Mesendoderm (in vitro differentiated cells): ENCODE measurements around the gene SLC35F1.

ENCODE experiments used
- DNase-seq: peaks from one replicate; pipeline ENCODE4 v3.0.0; 2013
- H2AK5ac ChIP-seq: 2 replicates; pipeline ENCODE4 v1.6.1; 2013; ENCODE audit warnings: low read length, inconsistent platforms
- H2BK120ac ChIP-seq: 2 replicates; pipeline ENCODE4 v1.6.1; 2013; ENCODE audit warnings: low read depth, mild to moderate bottlenecking, low read length, moderate library complexity, mixed read lengths
- H2BK15ac ChIP-seq: replicated peaks from 2 replicates; pipeline ENCODE4 v1.6.1; 2013; ENCODE audit warnings: low read depth, mild to moderate bottlenecking, moderate library complexity
- H2BK5ac ChIP-seq: 2 replicates; pipeline ENCODE4 v1.6.1; 2013; ENCODE audit warnings: low read length, inconsistent platforms
- H3K18ac ChIP-seq: 2 replicates; pipeline ENCODE4 v1.6.1; 2013; ENCODE audit warnings: mild to moderate bottlenecking, low read length, mixed read lengths
- H3K23ac ChIP-seq: one replicate; pipeline ENCODE4 v1.6.1; 2013; ENCODE audit warnings: low read length
- H3K27ac ChIP-seq: 2 replicates; pipeline ENCODE4 v1.5.1; 2013; ENCODE audit warnings: low read depth, mild to moderate bottlenecking, inconsistent platforms, low read length, moderate library complexity
- H3K27me3 ChIP-seq: 2 replicates; pipeline ENCODE4 v1.6.1; 2013; ENCODE audit warnings: low read length, control low read depth, mild to moderate bottlenecking, inconsistent platforms; ENCODE audit not compliant: insufficient read depth, poor library complexity
- H3K36me3 ChIP-seq: 2 replicates; pipeline ENCODE4 v1.6.1; 2013; ENCODE audit warnings: low read length, inconsistent platforms; ENCODE audit not compliant: control insufficient read depth, insufficient read depth
- H3K4ac ChIP-seq: one replicate; pipeline ENCODE4 v1.6.1; 2013; ENCODE audit warnings: low read depth, mild to moderate bottlenecking, low read length, moderate library complexity
- H3K4me1 ChIP-seq: 2 replicates; pipeline ENCODE4 v1.6.1; 2013; ENCODE audit warnings: low read depth, low read length, inconsistent platforms; ENCODE audit not compliant: control insufficient read depth
- H3K4me2 ChIP-seq: 2 replicates; pipeline ENCODE4 v1.6.1; 2013; ENCODE audit warnings: low read length
- H3K4me3 ChIP-seq: 2 replicates; pipeline ENCODE4 v1.5.1; 2013; ENCODE audit warnings: mild to moderate bottlenecking, low read length
- H3K56ac ChIP-seq: one replicate; pipeline ENCODE4 v1.6.1; 2013; ENCODE audit warnings: low read length
- H3K79me1 ChIP-seq: 2 replicates; pipeline ENCODE4 v1.6.1; 2013; ENCODE audit warnings: low read length, inconsistent platforms
- H3K79me2 ChIP-seq: 2 replicates; pipeline ENCODE4 v1.6.1; 2013; ENCODE audit warnings: mild to moderate bottlenecking, low read length; ENCODE audit not compliant: control insufficient read depth, insufficient read depth
- H3K9ac ChIP-seq: 2 replicates; pipeline ENCODE4 v1.6.1; 2013; ENCODE audit warnings: low read length, inconsistent platforms
- H4K5ac ChIP-seq: one replicate; pipeline ENCODE4 v1.6.1; 2013; ENCODE audit warnings: low read length
- H4K8ac ChIP-seq: one replicate; pipeline ENCODE4 v1.6.1; 2013; ENCODE audit warnings: low read depth, mild to moderate bottlenecking, control low read depth, low read length, moderate library complexity
- WGBS: extraction: QIAGEN DNeasy Blood & Tissue Kit; methylation state at CpG from one replicate; pipeline ENCODE4 v1.1.7; 2013; ENCODE audit warnings: low lambda C conversion rate, missing lambda C conversion rate; ENCODE audit not compliant: insufficient coverage; ENCODE audit errors: extremely low coverage; 5-methylcytosine and 5-hydroxymethylcytosine counted together

SLC35F1 gene

DNA sequence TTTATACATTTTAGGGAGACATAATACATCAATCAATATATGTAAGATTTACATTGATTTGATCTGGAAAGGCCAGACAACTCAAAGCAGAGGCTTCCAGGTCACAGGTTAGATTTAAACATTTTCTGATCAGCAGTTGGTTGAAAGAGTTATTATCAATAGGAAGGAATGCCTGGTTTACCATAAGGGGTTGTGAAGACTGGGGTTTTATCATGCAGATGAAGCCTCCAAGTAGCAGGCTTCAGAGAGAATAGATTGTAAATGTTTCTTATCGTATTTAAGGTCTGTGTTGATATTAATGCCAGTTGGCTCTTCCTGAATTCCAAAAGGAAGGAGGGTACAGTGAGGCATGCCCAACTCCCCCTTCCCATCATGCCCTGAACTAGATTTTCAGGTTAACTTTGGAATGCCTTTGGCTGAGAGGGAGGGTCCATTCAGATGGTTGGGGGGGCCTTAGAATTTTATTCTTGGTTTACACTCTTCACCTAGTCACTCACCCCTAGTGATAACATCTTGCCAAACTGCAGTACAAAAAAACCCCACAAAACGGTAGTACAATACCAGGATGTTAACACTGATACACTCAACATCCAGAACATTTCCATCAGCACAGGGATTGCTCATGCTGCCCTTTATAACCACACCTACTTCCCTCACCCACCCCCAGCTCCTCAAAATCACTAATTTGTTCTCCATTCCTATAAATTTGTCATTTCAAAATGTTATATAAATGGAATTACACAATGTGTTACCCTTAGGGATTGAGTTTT lies 381.5 kb downstream of the SLC35F1 start:
- no peak overlapping the region for H3K4me2 ChIP-seq

GRCh38 chr6:118292558-118292957 lies 385.5 kb downstream of the SLC35F1 start:
- Histone ChIP-seq H3K56ac (no peak overlapping the region), H2BK15ac (no peak overlapping the region), H3K4me1 (no peaks in the 10 kb centered on the region), H2BK5ac (no peak overlapping the region), H2AK5ac (no peak overlapping the region), H3K36me3 (no peaks in the 10 kb centered on the region), H3K4ac (no peak overlapping the region), H3K4me2 (no peak overlapping the region), H3K4me3 (no peak overlapping the region), H4K5ac (no peak overlapping the region), H3K18ac (no peak overlapping the region), H3K27me3 (no peaks in the 10 kb centered on the region), H4K8ac (no peak overlapping the region), H3K79me2 (no peaks in the 10 kb centered on the region), H2BK120ac (no peak overlapping the region), H3K27ac (no peak overlapping the region), H3K23ac (no peak overlapping the region), H3K9ac (no peak overlapping the region), H3K79me1 (no peaks in the 10 kb centered on the region)
- no peak for DNase-seq
- no CpG with 5 or more reads among the region's 4 CpGs for whole genome bisulfite sequencing

More for the DNA sequence above, 381.5 kb downstream of the SLC35F1 start:
- Histone ChIP-seq H3K23ac (no peak overlapping the region), H3K9ac (no peak overlapping the region), H2BK15ac (no peak overlapping the region), H4K8ac (no peak overlapping the region), H3K27ac (no peak overlapping the region), H3K4me3 (no peak overlapping the region), H3K79me1 (no peaks in the 10 kb centered on the region), H3K4ac (no peak overlapping the region), H2BK5ac (no peak overlapping the region), H3K18ac (no peak overlapping the region), H3K4me1 (no peaks in the 10 kb centered on the region), H2BK120ac (no peak overlapping the region), H3K79me2 (no peaks in the 10 kb centered on the region), H3K36me3 (no peaks in the 10 kb centered on the region), H3K56ac (no peak overlapping the region), H3K27me3 (no peaks in the 10 kb centered on the region), H2AK5ac (no peak overlapping the region), H4K5ac (no peak overlapping the region)
- no CpG with 5 or more reads among the region's 2 CpGs for WGBS
- peak; percentile 8 for DNase-seq

DNA sequence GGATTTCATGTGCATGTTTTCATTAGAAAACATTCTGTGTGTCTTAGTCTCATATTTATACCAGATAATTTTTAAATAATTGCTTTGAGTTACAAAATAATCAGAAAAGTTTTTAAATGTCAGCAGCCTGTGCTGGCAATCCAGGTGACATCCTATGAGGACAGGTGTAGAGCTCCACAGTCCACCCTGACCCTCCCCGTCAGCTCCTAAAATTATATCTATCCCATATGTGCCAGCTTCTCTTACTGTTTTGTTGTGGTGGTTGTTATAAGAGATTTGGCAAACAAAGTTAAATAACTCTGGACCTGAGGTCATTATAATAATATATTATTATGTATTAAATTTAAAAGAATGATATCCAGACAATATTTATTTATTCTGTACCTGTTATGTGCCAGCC lies 387.8 kb downstream of the SLC35F1 start:
- Histone ChIP-seq H2AK5ac (no peak overlapping the region), H3K4me2 (no peak overlapping the region), H2BK15ac (no peak overlapping the region), H3K27ac (no peak overlapping the region), H2BK120ac (no peak overlapping the region), H3K27me3 (no peaks in the 10 kb centered on the region), H3K23ac (no peak overlapping the region), H3K56ac (no peak overlapping the region), H3K36me3 (no peaks in the 10 kb centered on the region), H3K79me1 (no peaks in the 10 kb centered on the region), H3K18ac (no peak overlapping the region), H4K8ac (no peak overlapping the region), H3K4me1 (no peaks in the 10 kb centered on the region), H2BK5ac (no peak overlapping the region), H4K5ac (no peak overlapping the region), H3K4me3 (no peak overlapping the region), H3K4ac (no peak overlapping the region), H3K79me2 (no peaks in the 10 kb centered on the region), H3K9ac (no peak overlapping the region)
- no CpG with 5 or more reads among the region's 1 CpG for WGBS
- no peak for DNase-seq

GRCh38 chr6:118295336-118295735 lies 388.3 kb downstream of the SLC35F1 start:
- Histone ChIP-seq H3K27me3 (no peaks in the 10 kb centered on the region), H3K23ac (no peak overlapping the region), H3K79me2 (no peaks in the 10 kb centered on the region), H4K8ac (no peak overlapping the region), H3K4ac (no peak overlapping the region), H3K18ac (no peak overlapping the region), H3K4me3 (no peak overlapping the region), H3K27ac (no peak overlapping the region), H2BK120ac (no peak overlapping the region), H2AK5ac (no peak overlapping the region), H3K79me1 (no peaks in the 10 kb centered on the region), H2BK15ac (no peak overlapping the region), H3K56ac (no peak overlapping the region), H3K9ac (no peak overlapping the region), H3K4me2 (no peak overlapping the region), H4K5ac (no peak overlapping the region), H3K4me1 (no peaks in the 10 kb centered on the region), H3K36me3 (no peaks in the 10 kb centered on the region), H2BK5ac (no peak overlapping the region)
- no peak for DNase-seq

DNA sequence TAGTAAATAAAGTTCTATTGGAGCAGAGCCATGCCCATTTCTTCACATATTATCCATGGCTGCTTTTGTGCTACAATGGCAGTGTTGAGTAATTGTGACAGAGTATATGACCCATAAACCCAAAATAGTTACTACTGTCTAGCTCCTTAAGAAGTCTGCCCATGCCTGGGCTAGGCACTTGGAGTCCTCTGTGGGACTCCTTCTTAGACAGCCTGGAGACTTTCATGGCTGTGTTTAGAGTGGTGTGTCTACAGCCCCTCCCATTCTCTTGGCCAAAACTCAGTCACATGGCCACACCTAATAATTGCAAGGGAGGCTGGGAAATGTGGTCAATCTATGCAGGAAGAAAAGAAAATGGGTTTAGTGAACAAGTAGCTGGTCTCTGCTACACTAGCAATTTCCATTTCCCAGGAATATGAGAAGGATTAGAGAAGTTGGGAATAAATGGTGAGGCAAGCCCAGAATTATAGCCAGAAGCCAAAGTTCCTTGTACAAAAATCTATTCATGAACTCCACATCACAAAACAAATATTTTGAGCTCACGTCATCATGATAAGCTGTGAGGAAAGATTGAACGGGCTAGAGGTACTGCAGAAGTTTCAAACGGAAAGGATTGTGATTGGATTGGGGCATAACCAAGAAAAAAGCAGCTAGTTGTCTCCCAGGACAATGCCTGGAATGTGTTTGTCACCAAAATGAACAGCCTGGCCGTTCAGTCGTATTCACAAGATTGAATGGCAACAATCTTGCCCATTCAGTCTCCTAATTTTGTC lies 389.3 kb downstream of the SLC35F1 start:
- Histone ChIP-seq H2BK15ac (no peak overlapping the region), H3K36me3 (no peaks in the 10 kb centered on the region), H4K5ac (no peak overlapping the region), H3K79me1 (no peaks in the 10 kb centered on the region), H3K9ac (no peak overlapping the region), H3K79me2 (no peaks in the 10 kb centered on the region), H3K4me3 (no peak overlapping the region), H3K4me2 (no peak overlapping the region), H3K27me3 (no peaks in the 10 kb centered on the region), H4K8ac (no peak overlapping the region), H2BK120ac (no peak overlapping the region), H3K4ac (no peak overlapping the region), H3K4me1 (no peaks in the 10 kb centered on the region), H2BK5ac (no peak overlapping the region), H3K56ac (no peak overlapping the region), H3K18ac (no peak overlapping the region), H2AK5ac (no peak overlapping the region), H3K23ac (no peak overlapping the region), H3K27ac (no peak overlapping the region)
- WGBS, result no CpG with 5 or more reads among the region's 5 CpGs
- DNase-seq, result no peak
